Left ventricle myocardium superior (tissue), 1 donor: ENCODE results near the gene RMI1. TPM values are rescaled to one million over a fixed set of nuclear protein-coding genes. Genes with fewer than 3 reads are reported as not detected.
"Not testable (repeated sequence)": the region's sequence is repeated elsewhere in the genome, so short reads cannot be mapped to it uniquely, and the experiment has no call there.

Experiments used
- ATAC-seq: fragments of 200-7000 bp; cut with Tn5 transposase; one replicate; pipeline ENCODE4 v1.9.1; 2020; ENCODE audit warnings: mild to moderate bottlenecking, moderate library complexity
- DNase-seq: peaks from one replicate; pipeline ENCODE4 v3.0.0-alpha.2; 2020
- intact Hi-C: fragments of 100-400 bp; cut with micrococcal nuclease; formaldehyde crosslinking; loops from one replicate; pipeline ENCODE4 v1.11.0; 2022
- long read RNA-seq: library from polyadenylated mRNA; unstranded; transcript quantifications from one replicate; pipeline ENCODE4 v2.0.0, GENCODE V29; 2021
- total RNA-seq: library from RNA; stranded (reverse); fragmentation: NEBNext Ultra II Directional; extraction: Animal tissue kit (Norgen Biotek cat#: 25700); gene quantifications from one replicate; pipeline ENCODE4 v1.2.1, GENCODE V29; 2021
- donor health status: DM: no; HTN: yes; CAD: no; lungs with severe emphysema.

Gene RMI1
- total RNA-seq: 6.9 TPM
- long read RNA-seq, transcript RMI1-202 (3 exons, 1,553 nt): major isoform, 10 of 15 reads
- long read RNA-seq, partial matches to known transcripts: 0 of 15 reads
- long read RNA-seq, other reads (novel, unspliced or antisense): 5 of 15 reads

DNA sequence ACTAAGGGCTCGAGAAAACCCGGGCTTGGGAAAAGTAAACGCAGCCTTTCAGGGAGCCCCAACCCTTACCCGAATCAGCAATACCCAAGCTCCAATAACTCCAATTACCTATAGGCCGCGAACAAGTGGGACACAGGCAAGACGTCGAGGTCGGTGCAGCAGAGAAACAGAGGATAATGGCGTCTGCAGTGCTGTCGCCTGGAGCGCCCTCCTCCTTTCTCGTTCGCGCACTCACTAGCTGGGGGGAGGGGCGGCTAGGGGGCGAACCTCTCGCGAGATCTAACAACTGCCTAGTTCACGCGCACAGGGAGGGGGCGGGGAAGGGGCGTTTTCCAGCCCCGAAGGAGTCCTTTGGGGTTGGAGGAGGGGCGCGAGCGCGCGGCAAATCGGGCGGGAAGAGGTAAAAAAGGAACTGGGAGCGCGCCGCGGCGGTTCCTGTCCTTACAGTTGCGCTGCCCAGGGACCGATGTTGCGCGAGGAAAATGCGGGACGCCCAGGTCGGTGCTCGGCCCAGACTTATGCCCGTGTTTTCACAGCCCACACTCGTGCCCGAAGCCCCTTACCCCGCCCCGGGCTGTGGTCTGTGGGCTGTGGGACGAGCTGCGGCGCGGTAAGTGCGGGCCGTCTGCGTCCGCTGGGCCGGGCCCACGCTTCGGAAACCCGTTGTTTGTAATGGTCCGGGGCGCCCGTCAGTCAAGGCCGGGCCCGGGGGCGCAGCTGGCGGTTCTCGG is at the start of gene RMI1:
TSS of gene RMI1 (plus strand) at position 411 of the 731 bp plus-strand sequence. CDS start 20,182 bp downstream, outside the sequence.
- DNase-seq (peak; percentile 100), ATAC-seq (peak; percentile 93)
- intact Hi-C loops: no loop called here

DNA sequence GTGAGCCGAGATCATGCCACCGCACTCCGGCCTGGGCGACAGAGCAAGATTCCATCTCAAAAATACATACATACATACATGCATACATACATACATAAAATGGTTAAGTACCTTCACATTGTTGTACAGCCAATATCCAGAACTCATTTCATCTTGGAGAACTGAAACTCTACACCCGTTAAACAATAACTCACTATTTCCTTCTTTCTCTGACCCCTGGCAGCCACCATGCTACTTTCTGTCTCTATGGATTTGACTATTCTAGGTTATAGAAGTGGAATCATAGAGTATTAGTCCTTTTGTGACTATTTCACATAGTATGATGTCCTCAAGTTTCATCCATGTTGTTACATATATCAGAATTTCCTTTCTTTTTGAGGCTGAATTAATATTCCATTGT is 49.7 kb upstream of the RMI1 start:
- DNase-seq (no peak), ATAC-seq (no peak)
- intact Hi-C loops: no loop called here

DNA sequence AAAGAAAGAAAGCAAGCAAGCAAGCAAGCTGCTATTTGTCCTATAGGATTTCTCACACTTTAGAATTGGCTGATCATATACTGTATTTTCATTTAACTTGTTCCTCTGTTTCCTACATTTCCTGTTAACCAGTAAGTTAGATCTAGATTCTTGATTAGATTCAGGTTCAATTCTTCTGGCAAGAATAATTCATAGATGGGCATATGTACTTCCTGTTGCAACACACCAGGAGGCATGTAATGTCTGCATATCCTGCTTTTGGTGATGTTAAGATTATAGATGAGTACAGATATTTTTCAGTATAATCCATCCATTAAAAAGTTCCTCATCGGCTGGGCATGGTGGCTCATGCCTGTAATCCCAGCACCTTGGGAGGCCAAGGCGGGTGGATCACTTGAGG is 48.6 kb upstream of the RMI1 start:
- intact Hi-C loops: no loop called here
- ATAC-seq: no peak
- DNase-seq: no peak

DNA sequence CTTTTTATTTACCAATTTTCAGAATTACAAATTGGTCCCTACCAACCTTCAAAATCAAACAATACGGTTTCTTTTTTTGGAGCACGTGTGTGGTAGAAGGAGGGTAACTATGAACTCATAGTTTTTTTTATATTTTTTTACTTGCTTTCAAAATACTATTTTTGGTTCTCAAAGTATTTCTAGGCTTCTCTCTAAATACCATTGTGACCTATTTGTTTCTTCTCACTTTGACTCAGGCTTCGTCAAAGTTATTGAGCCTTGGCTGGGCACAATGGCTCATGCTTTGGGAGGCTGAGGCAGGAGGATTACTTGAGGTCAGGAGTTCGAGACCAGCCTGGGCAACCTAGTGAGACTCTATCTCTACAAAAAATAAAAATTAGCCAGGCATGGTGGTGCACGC is 47.8 kb upstream of the RMI1 start:
- DNase-seq: no peak
- no peak for ATAC-seq
- intact Hi-C loops: no loop called here

DNA sequence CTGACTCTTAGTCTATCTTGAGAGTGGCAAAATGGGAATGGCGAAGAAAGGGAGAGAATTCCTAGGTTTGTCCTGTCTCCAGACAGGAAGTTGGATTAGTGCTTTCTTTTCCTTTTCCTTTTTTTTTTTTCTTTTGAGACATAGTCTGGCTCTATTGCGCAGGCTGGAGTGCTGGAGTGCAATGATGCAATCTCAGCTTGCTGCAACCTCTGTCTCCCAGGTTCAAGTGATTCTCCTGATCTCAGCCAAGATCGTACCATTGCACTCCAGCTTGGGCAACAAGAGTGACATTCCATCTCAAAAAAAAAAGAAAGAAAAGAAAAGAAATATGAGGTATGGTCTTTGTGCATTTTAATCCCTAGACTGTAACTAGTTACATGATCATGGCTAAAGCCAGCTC is 46.8 kb upstream of the RMI1 start:
- ATAC-seq (no peak), DNase-seq (no peak)
- intact Hi-C loops: no loop called here

DNA sequence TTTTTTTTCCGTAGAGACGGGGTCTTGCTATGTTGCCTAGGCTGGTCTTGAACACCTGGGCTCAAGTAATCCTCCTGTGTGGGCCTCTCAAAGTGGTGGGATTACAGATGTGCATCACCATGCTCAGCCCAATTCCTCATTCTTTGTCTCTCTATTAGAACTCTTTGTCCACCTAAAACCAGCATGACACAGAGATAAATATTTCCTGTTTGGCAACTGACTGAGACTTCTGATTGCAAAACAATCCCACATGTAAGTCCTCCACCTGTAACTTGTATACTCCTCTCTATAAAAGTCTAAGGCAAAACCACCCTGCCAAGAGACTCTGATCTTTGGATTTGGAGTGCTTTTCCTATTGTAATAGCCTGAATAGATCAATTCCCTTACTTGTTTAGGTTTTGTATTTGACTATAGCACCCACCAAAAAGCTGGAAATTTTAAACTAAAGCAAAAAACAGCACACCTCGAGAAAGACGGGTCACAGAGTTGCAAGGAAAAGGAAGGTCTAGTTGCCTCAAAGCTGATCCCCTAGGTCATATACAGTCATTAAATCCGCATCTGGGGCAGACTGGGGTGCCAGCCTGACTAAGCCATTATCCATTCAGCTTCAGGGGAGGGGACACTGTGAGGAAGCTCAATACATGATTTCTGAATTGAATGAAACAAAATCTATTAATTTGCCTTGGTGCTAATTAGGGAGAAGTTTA is 45.9 kb upstream of the RMI1 start:
- DNase-seq (no peak), ATAC-seq (peak; percentile 28)
- intact Hi-C loops: loop anchor here (5.0 kb wide), 1 partner anchor 383 kb away; no protein-coding TSS in a partner anchor

DNA sequence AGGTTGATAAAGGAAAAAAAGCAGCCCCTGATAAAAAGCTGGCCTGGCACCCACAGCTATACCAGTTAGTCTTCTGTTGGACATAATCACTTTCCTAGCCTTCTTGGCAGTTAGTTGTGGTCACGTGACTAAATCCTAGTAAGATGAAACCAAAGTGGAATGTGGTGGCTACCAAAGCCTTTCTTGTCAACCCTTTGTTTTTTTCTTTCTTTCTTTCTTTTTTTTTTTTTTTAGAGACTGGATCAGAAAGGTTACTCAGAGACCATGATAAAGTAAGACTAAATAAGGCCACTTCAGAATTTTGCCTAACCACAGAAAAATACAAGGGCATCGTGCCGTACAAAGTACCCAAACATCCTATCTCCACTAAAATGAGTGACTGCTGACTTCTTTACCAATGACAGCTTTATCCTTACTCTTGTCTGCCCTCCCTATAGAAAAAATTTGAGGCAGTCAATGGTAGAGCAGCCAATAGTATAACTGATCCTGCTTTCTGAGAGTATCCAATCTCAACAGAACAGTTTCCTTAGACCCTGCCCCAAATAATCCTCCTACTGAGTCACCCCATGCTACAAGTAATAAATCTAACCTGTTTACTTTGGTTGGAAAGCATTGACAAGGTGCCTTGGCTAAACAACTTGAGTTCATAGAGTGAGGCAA is 45.2 kb upstream of the RMI1 start:
- DNase-seq (no peak), ATAC-seq (peak; percentile 54)
- intact Hi-C loops: loop anchor here (5.0 kb wide), 1 partner anchor 382 kb away; no protein-coding TSS in a partner anchor

DNA sequence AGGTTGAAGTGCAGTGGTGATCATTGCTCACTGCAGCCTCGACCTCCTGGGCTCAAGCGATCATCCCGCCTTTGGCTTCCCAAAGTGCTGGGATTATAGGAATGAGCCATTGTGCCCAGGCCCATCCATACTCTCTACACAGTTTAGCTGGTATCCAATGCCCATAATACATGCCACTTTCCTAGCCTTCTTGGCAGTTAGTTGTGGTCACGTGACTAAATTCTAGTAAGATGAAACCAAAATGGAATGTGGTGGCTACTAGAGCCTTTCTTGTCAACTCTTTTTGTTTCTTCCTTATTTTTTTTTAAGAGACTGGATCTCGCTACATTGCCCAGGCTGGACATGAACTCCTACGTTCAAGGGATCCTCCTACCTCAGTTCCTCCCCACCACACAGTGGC is 44.1 kb upstream of the RMI1 start:
- no peak for DNase-seq
- intact Hi-C loops: loop anchor here (5.0 kb wide), 1 partner anchor 381 kb away; no protein-coding TSS in a partner anchor
- ATAC-seq: no peak

DNA sequence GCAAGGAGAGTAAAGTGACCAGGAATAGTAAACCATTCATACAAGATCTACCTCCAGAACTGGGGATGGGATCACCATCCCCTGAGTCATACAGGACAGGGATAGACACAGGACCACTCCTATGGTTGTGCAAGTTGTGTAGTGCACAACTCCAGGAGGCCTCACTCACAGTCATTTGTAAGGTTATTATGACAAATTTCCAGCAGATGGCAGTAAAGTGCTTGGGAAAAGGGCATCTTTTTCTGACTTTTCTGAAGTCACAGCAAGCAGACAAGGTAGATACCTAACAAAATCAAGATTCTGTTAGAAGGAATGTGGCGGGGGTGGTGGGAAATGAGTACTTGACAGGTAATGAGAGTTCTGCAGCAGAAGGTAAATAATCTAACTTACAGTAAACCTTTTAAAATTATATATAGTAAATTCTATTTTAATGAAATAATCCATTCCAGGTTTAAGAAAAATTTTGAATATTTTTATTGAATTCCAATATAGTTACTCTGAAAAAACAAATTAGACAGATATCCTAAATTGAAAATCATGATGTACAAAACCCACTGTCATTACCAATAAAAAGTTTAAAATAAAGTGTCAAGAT is 42.6 kb upstream of the RMI1 start:
- intact Hi-C loops: loop anchor here (1.0 to 5.0 kb wide), 2 partner anchors 323 to 379 kb away; no protein-coding TSS in a partner anchor
- ATAC-seq (peak; percentile 58), DNase-seq (no peak)

DNA sequence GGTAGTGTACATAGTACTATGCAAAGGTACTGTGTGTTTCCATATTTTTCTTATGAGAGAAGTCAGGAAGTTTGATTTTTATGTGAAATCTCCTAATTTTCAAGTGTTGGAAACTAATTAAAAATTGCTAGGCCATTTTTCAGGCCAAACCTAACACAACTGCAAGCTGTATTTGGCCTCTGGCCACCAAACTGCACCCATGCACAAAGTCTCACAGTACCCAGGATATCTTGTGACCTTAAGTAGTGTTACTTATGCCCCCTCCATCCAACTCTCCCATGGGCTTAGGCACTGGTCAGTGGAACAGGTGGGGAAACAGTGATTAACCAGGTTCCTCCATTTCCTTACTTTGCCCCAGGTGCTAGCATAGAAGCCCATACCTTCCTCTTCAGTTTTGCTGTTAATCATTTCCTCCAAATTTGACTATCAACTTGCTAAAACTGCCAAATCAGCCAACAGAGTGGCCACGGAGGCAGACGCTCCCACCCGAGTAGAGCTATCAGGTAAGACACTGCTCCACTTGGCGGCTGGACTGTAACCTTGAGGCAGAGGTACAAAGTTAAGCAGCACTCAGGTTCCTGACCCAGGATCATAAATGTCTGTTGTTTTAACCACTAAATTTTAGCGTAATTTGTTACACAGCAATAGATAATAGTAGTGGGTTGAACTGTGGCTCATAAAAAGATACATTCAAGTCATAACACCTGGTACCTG is 39.9 kb upstream of the RMI1 start:
- intact Hi-C loops: no loop called here
- no peak for ATAC-seq

DNA sequence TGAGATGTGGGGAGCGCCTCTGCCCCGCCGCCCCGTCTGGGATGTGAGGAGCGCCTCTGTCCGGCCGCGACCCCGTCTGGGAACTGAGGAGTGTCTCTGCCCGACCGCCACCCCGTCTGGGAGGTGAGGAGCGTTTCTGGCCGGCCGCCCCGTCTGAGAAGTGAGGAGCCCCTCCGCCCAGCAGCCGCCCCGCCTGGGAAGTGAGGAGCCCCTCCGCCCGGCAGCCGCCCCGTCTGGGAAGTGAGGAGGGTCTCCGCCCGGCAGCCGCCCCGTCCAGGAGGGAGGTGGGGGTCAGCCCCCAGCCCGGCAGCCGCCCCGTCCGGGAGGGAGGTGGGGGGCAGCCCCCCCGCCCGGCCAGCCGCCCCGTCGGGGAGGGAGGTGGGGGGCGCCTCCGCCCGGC is 32.5 kb upstream of the RMI1 start:
- intact Hi-C loops, DNase-seq, ATAC-seq: not testable (repeated sequence)

More for the DNA sequence above, 39.9 kb upstream of the RMI1 start:
- no peak for DNase-seq

DNA sequence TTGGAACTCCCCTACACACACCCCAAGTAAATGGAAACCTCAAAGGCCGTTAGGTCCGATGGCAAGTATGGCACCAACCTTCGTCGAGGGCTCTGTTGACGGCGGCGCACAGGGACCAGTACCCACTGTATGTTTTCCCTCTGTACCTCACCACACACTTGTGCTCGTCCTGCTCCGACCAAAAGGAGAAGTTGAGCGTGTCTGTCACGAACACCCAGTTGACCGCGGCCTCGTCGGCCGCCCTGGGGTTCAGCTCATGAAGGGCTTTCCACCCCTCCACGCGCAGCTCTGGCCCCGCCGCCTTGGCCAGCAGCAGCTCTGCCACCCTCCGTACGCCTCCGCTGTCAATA is 24.5 kb upstream of the RMI1 start:
- intact Hi-C loops: loop anchor here (10.0 kb wide), 1 partner anchor 219 kb away; no protein-coding TSS in a partner anchor
- ATAC-seq (peak; percentile 68), DNase-seq (peak; percentile 65)

DNA sequence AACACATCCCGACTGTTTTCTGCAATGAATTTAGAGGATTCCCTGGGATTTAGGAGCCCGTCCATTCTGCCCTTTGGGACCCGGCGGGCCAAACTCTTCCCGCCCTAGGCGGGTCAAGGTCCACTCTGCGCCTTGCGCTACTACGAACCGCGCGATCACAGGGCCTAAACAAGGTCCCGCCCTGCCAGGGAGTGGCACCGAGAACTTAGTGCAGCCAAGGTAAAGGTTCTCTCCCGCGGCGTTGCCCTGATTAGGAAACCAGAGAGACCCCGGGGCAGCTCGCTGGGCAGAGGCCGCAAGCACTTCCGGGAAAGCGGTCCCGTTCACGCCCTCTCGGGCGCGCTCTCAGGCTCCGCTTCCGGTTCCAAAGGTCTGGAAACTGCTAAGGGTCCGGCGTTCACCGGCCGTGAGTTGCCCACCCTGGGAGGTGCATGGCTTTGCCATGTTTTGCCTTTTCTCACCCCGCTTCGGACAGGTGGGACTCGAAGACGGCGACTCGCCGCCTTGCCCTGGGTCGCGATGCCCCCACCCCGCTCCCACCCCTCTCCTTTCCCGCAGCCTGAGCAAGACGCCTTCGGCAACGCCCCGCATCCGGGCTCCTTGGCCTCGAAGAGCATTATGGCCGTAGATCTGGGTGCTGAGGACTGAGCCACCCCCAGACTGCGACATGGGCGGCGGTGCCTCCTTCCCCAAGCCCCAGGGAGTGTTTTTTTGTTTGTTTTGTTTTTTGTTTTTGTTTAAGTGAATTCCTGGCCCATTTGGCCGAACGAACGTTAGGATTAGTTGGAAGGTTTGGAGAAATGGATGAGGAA is 24.0 kb upstream of the RMI1 start:
- peak; percentile 89 for DNase-seq
- peak; percentile 95 for ATAC-seq
- intact Hi-C loops: loop anchor here (10.0 kb wide), 1 partner anchor 218 kb away; no protein-coding TSS in a partner anchor

DNA sequence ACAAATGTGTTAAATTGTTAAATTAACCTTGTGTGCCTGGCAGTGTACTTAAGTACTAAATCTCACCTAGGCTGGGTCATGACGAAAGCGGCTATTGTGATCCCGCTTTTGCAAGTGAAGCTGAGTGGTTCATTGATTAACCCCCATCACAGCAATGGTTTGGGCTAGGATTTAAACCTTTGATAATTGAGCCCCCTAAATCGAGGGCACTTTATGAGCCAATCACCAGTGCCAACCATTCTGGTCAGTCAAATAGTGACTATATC is 23.4 kb upstream of the RMI1 start:
- intact Hi-C loops: loop anchor here (10.0 kb wide), 1 partner anchor 218 kb away; no protein-coding TSS in a partner anchor
- DNase-seq (no peak), ATAC-seq (no peak)

DNA sequence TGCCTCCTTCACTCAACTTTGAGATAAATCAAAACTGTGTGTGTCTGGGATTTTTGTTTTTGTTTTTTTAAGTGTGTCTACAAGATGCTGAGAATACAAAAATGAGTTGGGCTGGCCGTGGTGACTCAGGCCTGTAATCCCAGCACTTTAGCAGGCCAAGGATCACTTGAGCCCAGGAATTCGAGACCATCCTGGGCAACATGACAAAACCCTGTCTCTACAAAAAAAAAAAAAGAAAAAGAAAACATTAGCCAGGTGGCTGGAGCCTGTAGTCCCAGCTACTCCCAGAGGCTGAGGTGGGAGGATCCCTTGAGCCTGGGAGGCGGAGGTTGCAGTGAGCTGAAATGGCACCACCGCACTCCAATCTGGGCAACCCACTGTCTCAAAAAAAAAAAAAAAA is 21.5 kb upstream of the RMI1 start:
- ATAC-seq (no peak), DNase-seq (no peak)
- intact Hi-C loops: loop anchor here (10.0 kb wide), 1 partner anchor 216 kb away; no protein-coding TSS in a partner anchor

DNA sequence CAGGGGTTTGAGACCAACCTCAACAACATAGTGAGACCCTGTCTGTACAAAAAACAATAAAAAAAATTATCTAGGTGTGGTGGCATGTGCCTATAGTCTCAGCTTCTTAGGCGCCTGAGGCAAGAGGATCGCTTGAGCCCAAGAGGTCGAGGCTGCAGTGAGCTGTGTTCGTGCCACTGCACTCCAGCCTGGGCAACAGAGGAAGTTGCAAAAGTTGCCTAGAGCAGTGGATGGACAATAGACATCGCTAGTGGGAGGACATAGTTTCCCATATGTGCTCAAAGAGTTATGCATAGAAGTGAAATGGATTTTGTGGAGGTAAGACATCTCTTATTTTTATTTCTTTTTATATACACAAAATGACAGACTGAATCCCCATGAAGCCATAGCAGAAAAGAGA is 19.6 kb upstream of the RMI1 start:
- intact Hi-C loops: no loop called here
- no peak for DNase-seq
- ATAC-seq: no peak

DNA sequence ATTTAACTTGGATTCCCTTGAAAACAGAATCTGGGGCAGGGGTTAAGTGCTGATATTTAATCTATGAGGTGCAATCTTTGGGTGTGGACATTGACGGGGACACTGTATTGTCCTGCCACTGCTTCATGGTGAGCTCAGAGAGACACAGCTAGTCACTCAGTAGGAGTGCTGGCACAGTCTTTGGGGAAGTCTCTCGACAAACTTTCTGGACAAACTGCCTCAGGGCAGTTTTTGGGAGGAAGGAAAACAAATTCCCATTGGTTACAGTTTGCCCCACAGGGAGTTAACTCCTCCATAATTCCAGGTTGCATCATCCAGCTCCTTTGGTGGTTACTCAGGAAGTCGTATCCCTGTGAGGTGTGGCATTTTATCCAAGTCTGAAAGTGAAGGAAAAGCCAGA is 18.4 kb upstream of the RMI1 start:
- DNase-seq (no peak), ATAC-seq (no peak)
- intact Hi-C loops: no loop called here

DNA sequence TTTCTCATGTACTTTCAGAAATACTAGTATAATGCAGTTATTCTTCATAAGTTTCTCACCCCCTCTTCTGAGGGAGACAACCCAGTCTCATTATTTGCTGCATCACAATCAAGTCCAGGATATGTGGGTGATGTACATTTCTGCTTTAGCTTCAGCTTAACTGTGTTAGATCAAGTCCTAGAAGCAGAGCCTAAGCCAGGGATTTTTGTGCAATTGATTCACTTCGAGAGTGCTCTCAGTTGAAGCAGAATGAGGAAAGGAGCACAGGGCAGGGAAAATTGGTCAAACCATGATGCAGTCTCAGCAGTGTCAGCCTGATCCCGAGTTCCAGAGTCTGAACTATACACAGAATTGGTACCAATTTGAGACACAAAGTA is 15.6 kb upstream of the RMI1 start:
- DNase-seq (no peak), ATAC-seq (peak; percentile 15)
- intact Hi-C loops: no loop called here
